ENCODE measurements around the gene G6PC1.

G6PC1 gene

GRCh38 chr17:42877037-42877436, 23.6 kb upstream of the G6PC1 start:
- no peaks in the 10 kb centered on the region for H3K9me3 ChIP-seq (ENCODE audit: insufficient read depth, low read length)
- H3K9ac ChIP-seq (ENCODE audit: low read length) = no peak overlapping the region
- H3K4me2 ChIP-seq (ENCODE audit: low read length) = no peak overlapping the region
- no peaks in the 10 kb centered on the region for H3K79me2 ChIP-seq (ENCODE audit: low read length)
- TF ChIP-seq EZH2phosphoT487 (IDR thresholded peaks at IDR 0.05; ENCODE audit: low read depth) (no peak), CTCF (IDR thresholded peaks at IDR 0.05; ENCODE audit: low read depth, low read length) (no peak)
- H3K4me3 ChIP-seq (ENCODE audit: low read length) = no peak overlapping the region
- no peaks in the 10 kb centered on the region for H3K36me3 ChIP-seq (replicated peaks; ENCODE audit: low read depth, low read length)
- H2AFZ ChIP-seq (ENCODE audit: low read depth, low read length) = no peak overlapping the region
- peaks cover 26% of the 10 kb centered on the region for H3K27me3 ChIP-seq (ENCODE audit: low read depth, low read length)
- H3K4me1 ChIP-seq (ENCODE audit: low read length) = 0 out of 2 replicates have a peak, but pooled peaks cover 2% of the 10 kb centered on the region
- no peak overlapping the region for H3K27ac ChIP-seq (ENCODE audit: low read length)
- no peaks in the 10 kb centered on the region for H4K20me1 ChIP-seq (ENCODE audit: insufficient read depth, low read length)

GRCh38 chr17:42878123-42878880, 22.3 kb upstream of the G6PC1 start:
- Histone ChIP-seq H3K79me2 (ENCODE audit: low read length) (no peaks in the 10 kb centered on the region), H3K36me3 (replicated peaks; ENCODE audit: low read depth, low read length) (no peaks in the 10 kb centered on the region), H3K27me3 (ENCODE audit: low read depth, low read length) (peaks cover 23% of the 10 kb centered on the region), H3K4me3 (ENCODE audit: low read length) (0 out of 2 replicates have a peak overlapping the region, but pooled peaks have one; percentile 13), H3K4me1 (ENCODE audit: low read length) (0 out of 2 replicates have a peak, but pooled peaks cover 2% of the 10 kb centered on the region), H3K4me2 (ENCODE audit: low read length) (peak overlapping the region; percentile 33), H3K9ac (ENCODE audit: low read length) (no peak overlapping the region), H2AFZ (ENCODE audit: low read depth, low read length) (no peak overlapping the region), H3K9me3 (ENCODE audit: insufficient read depth, low read length) (no peaks in the 10 kb centered on the region), H3K27ac (ENCODE audit: low read length) (no peak overlapping the region), H4K20me1 (ENCODE audit: insufficient read depth, low read length) (no peaks in the 10 kb centered on the region)
- TF ChIP-seq EZH2phosphoT487 (IDR thresholded peaks at IDR 0.05; ENCODE audit: low read depth) = no peak
- TF ChIP-seq CTCF (IDR thresholded peaks at IDR 0.05; ENCODE audit: low read depth, low read length) = no peak

- no peak overlapping the region for H3K4me2 ChIP-seq (ENCODE audit: low read length)
- H3K36me3 ChIP-seq (replicated peaks; ENCODE audit: low read depth, low read length) = no peaks in the 10 kb centered on the region
- no peaks in the 10 kb centered on the region for H3K9me3 ChIP-seq (ENCODE audit: insufficient read depth, low read length)
- H3K27me3 ChIP-seq (ENCODE audit: low read depth, low read length) = peaks cover 23% of the 10 kb centered on the region
- H3K79me2 ChIP-seq (ENCODE audit: low read length) = no peaks in the 10 kb centered on the region
- no peaks in the 10 kb centered on the region for H4K20me1 ChIP-seq (ENCODE audit: insufficient read depth, low read length)
- no peak overlapping the region for H3K4me3 ChIP-seq (ENCODE audit: low read length)
- H3K4me1 ChIP-seq (ENCODE audit: low read length) = 0 out of 2 replicates have a peak, but pooled peaks cover 2% of the 10 kb centered on the region
- TF ChIP-seq EZH2phosphoT487 (IDR thresholded peaks at IDR 0.05; ENCODE audit: low read depth) = no peak
- no peak for TF ChIP-seq CTCF (IDR thresholded peaks at IDR 0.05; ENCODE audit: low read depth, low read length)
- no peak overlapping the region for H3K27ac ChIP-seq (ENCODE audit: low read length)
- no peak overlapping the region for H3K9ac ChIP-seq (ENCODE audit: low read length)
- H2AFZ ChIP-seq (ENCODE audit: low read depth, low read length) = no peak overlapping the region
Measured at GRCh38 chr17:42878924-42879595, 21.5 kb upstream of the G6PC1 start.

- Histone ChIP-seq H3K4me3 (ENCODE audit: low read length) (no peak overlapping the region), H3K36me3 (replicated peaks; ENCODE audit: low read depth, low read length) (no peaks in the 10 kb centered on the region), H3K4me1 (ENCODE audit: low read length) (0 out of 2 replicates have a peak, but pooled peaks cover 2% of the 10 kb centered on the region), H3K27ac (ENCODE audit: low read length) (no peak overlapping the region), H2AFZ (ENCODE audit: low read depth, low read length) (no peak overlapping the region), H3K27me3 (ENCODE audit: low read depth, low read length) (peaks cover 23% of the 10 kb centered on the region), H4K20me1 (ENCODE audit: insufficient read depth, low read length) (no peaks in the 10 kb centered on the region), H3K79me2 (ENCODE audit: low read length) (no peaks in the 10 kb centered on the region), H3K9ac (ENCODE audit: low read length) (no peak overlapping the region), H3K4me2 (ENCODE audit: low read length) (no peak overlapping the region), H3K9me3 (ENCODE audit: insufficient read depth, low read length) (no peaks in the 10 kb centered on the region)
- no peak for TF ChIP-seq EZH2phosphoT487 (IDR thresholded peaks at IDR 0.05; ENCODE audit: low read depth)
- TF ChIP-seq CTCF (IDR thresholded peaks at IDR 0.05; ENCODE audit: low read depth, low read length) = no peak
Measured at GRCh38 chr17:42879596-42879985, 21.0 kb upstream of the G6PC1 start.

Data from OCI-LY3 (cell line).